Posterior vena cava (tissue), 2 donors: ENCODE data around the gene SLC7A5. TPM values are rescaled to one million over a fixed set of nuclear protein-coding genes. Genes with fewer than 3 reads are reported as not detected.
"Not testable (repeated sequence)": the region's sequence is repeated elsewhere in the genome, so short reads cannot be mapped to it uniquely, and the experiment has no call there.

Experiments
- DNase-seq: peaks from one replicate; pipeline ENCODE4 v3.0.0-alpha.2; 2020; ENCODE audit warnings: low spot score
- intact Hi-C, 2 donors: fragments of 100-400 bp; cut with DNase I; formaldehyde crosslinking; loops; one replicate each; pipeline versions ENCODE4 v1.14.1 to v1.14.2; 2022 to 2023
- total RNA-seq, 2 donors: library from RNA; stranded (reverse); fragmentation: NEBNext Ultra II Directional; extraction: Animal tissue kit (Norgen Biotek cat#: 25700); gene quantifications; one replicate each; pipeline ENCODE4 v1.2.1, GENCODE V29; 2021
- donor health status: DM: yes; HTN: yes; CAD: no.
- donor health status: DM: yes; HTN: yes; CAD: no.

Gene SLC7A5
- total RNA-seq, 2 donors from 2014 or later = 13.6 to 17.7 TPM

GRCh38 chr16:87818533-87819161, 50.7 kb downstream of the SLC7A5 start:
- no peak for DNase-seq
- intact Hi-C loops = no loop called here

- no peak for DNase-seq
- intact Hi-C loops = no loop called here
These were observed 51.4 kb downstream of the SLC7A5 start for GRCh38 chr16:87817910-87818309.

- DNase-seq, intact Hi-C loops: not testable (repeated sequence)
These were observed 51.9 kb downstream of the SLC7A5 start for GRCh38 chr16:87817370-87817769.

- DNase-seq = no peak
- intact Hi-C loops = no loop called here
These were observed 52.7 kb downstream of the SLC7A5 start for GRCh38 chr16:87816507-87817100.

GRCh38 chr16:87815567-87815966, 53.7 kb downstream of the SLC7A5 start:
- intact Hi-C loops = no loop called here
- DNase-seq = no peak

- DNase-seq = no peak
- intact Hi-C loops = no loop called here
These were observed 57.1 kb downstream of the SLC7A5 start for GRCh38 chr16:87812200-87812656.

GRCh38 chr16:87811454-87811853, 57.9 kb downstream of the SLC7A5 start:
- DNase-seq, intact Hi-C loops: not testable (repeated sequence)

GRCh38 chr16:87809150-87809902, 60.0 kb downstream of the SLC7A5 start:
- DNase-seq = no peak
- intact Hi-C loops = no loop called here

- DNase-seq = no peak
- intact Hi-C loops = no loop called here
These were observed 61.2 kb downstream of the SLC7A5 start for GRCh38 chr16:87808108-87808507.

GRCh38 chr16:87806641-87807546, 62.4 kb downstream of the SLC7A5 start:
- no peak for DNase-seq
- intact Hi-C loops = no loop called here

- no peak for DNase-seq
These were observed 63.1 kb downstream of the SLC7A5 start for GRCh38 chr16:87806261-87806640.

GRCh38 chr16:87803385-87803784, 65.9 kb downstream of the SLC7A5 start:
- DNase-seq = no peak
- intact Hi-C loops = no loop called here

More at GRCh38 chr16:87806261-87806640, 63.1 kb downstream of the SLC7A5 start:
- intact Hi-C loops = no loop called here

GRCh38 chr16:87802670-87803069, 66.6 kb downstream of the SLC7A5 start:
- no peak for DNase-seq
- intact Hi-C loops = no loop called here

- no peak for DNase-seq
These were observed 67.5 kb downstream of the SLC7A5 start for GRCh38 chr16:87801679-87802259.

GRCh38 chr16:87800497-87800896, 68.8 kb downstream of the SLC7A5 start:
- DNase-seq = no peak
- intact Hi-C loops = no loop called here

More at GRCh38 chr16:87801679-87802259, 67.5 kb downstream of the SLC7A5 start:
- intact Hi-C loops = no loop called here

- intact Hi-C loops = no loop called here
These were observed 74.0 kb downstream of the SLC7A5 start for GRCh38 chr16:87795336-87795735.

GRCh38 chr16:87794485-87795078, 74.7 kb downstream of the SLC7A5 start:
- no peak for DNase-seq
- intact Hi-C loops = no loop called here

More at GRCh38 chr16:87795336-87795735, 74.0 kb downstream of the SLC7A5 start:
- DNase-seq = no peak

- DNase-seq = no peak
- intact Hi-C loops = no loop called here
These were observed 77.1 kb downstream of the SLC7A5 start for GRCh38 chr16:87792205-87792565.
